PC-9 (cell line): ENCODE measurements around the gene NUMB. TPM values are rescaled to one million over a fixed set of nuclear protein-coding genes. Genes with fewer than 3 reads are reported as not detected.

ENCODE experiments used
- BruUV-seq: library from RNA; stranded (reverse); fragments of 400-500 nt; replicated peaks from 2 replicates; lab custom pipeline; 2021; lab: Mats Ljungman, UMichigan
- CTCF ChIA-PET: fragments of 300-600 bp; sonication (Branson Sonifier 250); formaldehyde crosslinking; loops from one replicate; lab custom pipeline; 2022; ENCODE audit warnings: antibody characterized with exemption; lab: Charles Lee
- POLR2A ChIA-PET: fragments of 300-600 bp; sonication (Branson Sonifier 250); formaldehyde crosslinking; loops from one replicate; lab custom pipeline; 2022; ENCODE audit warnings: antibody characterized with exemption; ENCODE audit not compliant: unreplicated experiment; lab: Charles Lee
- DNase-seq, 2 experiments: peaks; one replicate each; pipeline versions ENCODE4 v3.0.0 to v3.0.0-alpha.2; 2015 to 2022; ENCODE audit warnings: mixed read lengths in 1 of 2
- H2AFZ ChIP-seq: fragments of 200-600 bp; sonication (generic); 2 replicates; pipeline ENCODE4 v1.8.1; 2017; ENCODE audit warnings: antibody characterized with exemption
- H3F3A ChIP-seq: fragments of 200-600 bp; sonication (generic); 2 replicates; pipeline ENCODE4 v1.8.1; 2017; ENCODE audit warnings: antibody characterized with exemption, mild to moderate bottlenecking, low read depth; ENCODE audit not compliant: insufficient read depth
- H3K27ac ChIP-seq: fragments of 200-600 bp; sonication (generic); 2 replicates; pipeline ENCODE4 v1.6.1; 2016; ENCODE audit warnings: mixed run types
- H3K27me3 ChIP-seq: fragments of 200-600 bp; sonication (generic); 2 replicates; pipeline ENCODE4 v1.6.1; 2016; ENCODE audit warnings: low read depth, mixed run types; ENCODE audit not compliant: insufficient read depth
- H3K36me3 ChIP-seq: fragments of 200-600 bp; sonication (generic); 2 replicates; pipeline ENCODE4 v1.6.1; 2016; ENCODE audit warnings: low read depth, mixed run types
- H3K4me1 ChIP-seq: fragments of 200-600 bp; sonication (generic); replicated peaks from 2 replicates; pipeline ENCODE4 v1.6.1; 2016; ENCODE audit warnings: mixed run types; ENCODE audit not compliant: insufficient read depth
- H3K4me2 ChIP-seq: fragments of 200-600 bp; sonication (generic); 2 replicates; pipeline ENCODE4 v1.6.1; 2017; ENCODE audit warnings: mixed run types
- H3K4me3 ChIP-seq: fragments of 200-600 bp; sonication (generic); 2 replicates; pipeline ENCODE4 v1.6.1; 2016; ENCODE audit warnings: mixed run types
- H3K79me2 ChIP-seq: fragments of 200-600 bp; sonication (generic); 2 replicates; pipeline ENCODE4 v1.6.1; 2017; ENCODE audit warnings: low read depth, mixed run types
- H3K9me2 ChIP-seq: fragments of 200-600 bp; sonication (generic); 2 replicates; pipeline ENCODE4 v1.8.1; 2017; ENCODE audit warnings: mild to moderate bottlenecking; ENCODE audit not compliant: insufficient read depth
- H3K9me3 ChIP-seq: fragments of 200-600 bp; sonication (generic); 2 replicates; pipeline ENCODE4 v1.8.1; 2016; ENCODE audit warnings: low read depth; ENCODE audit not compliant: insufficient read depth
- H4K20me1 ChIP-seq: fragments of 200-600 bp; sonication (generic); 2 replicates; pipeline ENCODE4 v1.8.1; 2017; ENCODE audit not compliant: insufficient read depth
- CTCF ChIP-seq: fragments of 200-600 bp; sonication (generic); conservative IDR thresholded peaks from 2 replicates; pipeline ENCODE4 v1.6.1; 2017; ENCODE audit warnings: mixed run types, antibody characterized with exemption, mild to moderate bottlenecking, moderate library complexity
- EZH2 ChIP-seq: fragments of 200-600 bp; sonication (generic); IDR thresholded peaks from 2 replicates; pipeline ENCODE4 v1.8.0; 2017; ENCODE audit warnings: antibody characterized with exemption, low read depth
- intact Hi-C: fragments of 100-400 bp; cut with micrococcal nuclease; formaldehyde crosslinking; loops from one replicate; pipeline ENCODE4 v1.10.0; 2022; ENCODE audit not compliant: unreplicated experiment
- total RNA-seq: library from RNA; stranded (reverse); gene quantifications from 2 replicates; pipeline ENCODE4 v1.2.3, GENCODE V29; 2021

Gene NUMB
- total RNA-seq, 1 experiment from 2014 or later = 64.5 TPM

- no peaks in the 10 kb centered on the region for H3K36me3 ChIP-seq
- no peaks in the 10 kb centered on the region for H3K9me3 ChIP-seq
- no peak overlapping the region for H2AFZ ChIP-seq
- H3K4me1 ChIP-seq = peaks cover 19% of the 10 kb centered on the region
- H3F3A ChIP-seq = peaks cover 11% of the 10 kb centered on the region; the same call in 1 of the 2 replicates
- no peak for TF ChIP-seq EZH2
- BruUV-seq = no TSS peak
- no peaks in the 10 kb centered on the region for H3K79me2 ChIP-seq
- H3K9me2 ChIP-seq = no peaks in the 10 kb centered on the region
- H3K27ac ChIP-seq = peak overlapping the region; percentile 30; the same call in 1 of the 2 replicates
- ChIA-PET CTCF (no interaction called here), POLR2A (no interaction called here)
- intact Hi-C loops = no loop called here
- no peaks in the 10 kb centered on the region for H4K20me1 ChIP-seq
- H3K4me3 ChIP-seq = no peak overlapping the region
- peak; percentile 43 to 51 for DNase-seq
- peak overlapping the region; percentile 47 for H3K4me2 ChIP-seq
- H3K27me3 ChIP-seq = peaks cover 3% of the 10 kb centered on the region; the same call in 1 of the 2 replicates
Observed at GRCh38 chr14:73227812-73228781, 230.2 kb downstream of the NUMB start.

- peaks cover 11% of the 10 kb centered on the region; the same call in 1 of the 2 replicates for H3F3A ChIP-seq
- no TSS peak for BruUV-seq
- peaks cover 19% of the 10 kb centered on the region for H3K4me1 ChIP-seq
- no peaks in the 10 kb centered on the region for H3K9me2 ChIP-seq
- H3K27me3 ChIP-seq = no peaks in the 10 kb centered on the region
- CTCF ChIA-PET = no interaction called here
- intact Hi-C loops = no loop called here
- no peak for DNase-seq
- no peak overlapping the region for H3K27ac ChIP-seq
- TF ChIP-seq EZH2 = no peak
- TF ChIP-seq CTCF = no peak
- H3K9me3 ChIP-seq = no peaks in the 10 kb centered on the region
- H4K20me1 ChIP-seq = no peaks in the 10 kb centered on the region
- POLR2A ChIA-PET = no interaction called here
- H3K36me3 ChIP-seq = no peaks in the 10 kb centered on the region
- no peak overlapping the region for H3K4me3 ChIP-seq
- H2AFZ ChIP-seq = no peak overlapping the region
- H3K79me2 ChIP-seq = no peaks in the 10 kb centered on the region
- H3K4me2 ChIP-seq = no peak overlapping the region
Observed at GRCh38 chr14:73225496-73225895, 232.8 kb downstream of the NUMB start.

Other genes with a start within 250 kb of the NUMB start
- gene PAPLN, start 221.0 kb downstream of the NUMB start, total RNA-seq = 0.15 TPM in 1 of 2 replicates, not detected in the other
- gene RIOX1, start 32.4 kb upstream of the NUMB start, total RNA-seq = 9.9 and 10.8 TPM in 2 replicates
- gene ACOT1, start 78.6 kb upstream of the NUMB start, total RNA-seq = 2.2 and 3.6 TPM in 2 replicates
- 0.18 and 0.59 TPM in 2 replicates for gene HEATR4, start 100.4 kb upstream of the NUMB start, total RNA-seq
- 7.2 and 11.1 TPM in 2 replicates for gene ACOT2, start 110.7 kb upstream of the NUMB start, total RNA-seq
- gene ACOT4, start 133.3 kb upstream of the NUMB start, total RNA-seq = 3.5 and 4.9 TPM in 2 replicates
- gene ACOT6, start 154.0 kb upstream of the NUMB start, total RNA-seq = not detected in 2 replicates
- gene DNAL1, start 186.4 kb upstream of the NUMB start, total RNA-seq = 23.0 and 25.5 TPM in 2 replicates